Pancreas (tissue), 10 donors: ENCODE measurements around the gene HEATR9. TPM values are rescaled to one million over a fixed set of nuclear protein-coding genes. Genes with fewer than 3 reads are reported as not detected.

Experiments
- ATAC-seq, 4 donors: fragments of 200-7000 bp; cut with Tn5 transposase; one replicate each; pipeline versions ENCODE4 v1.8.0 to v1.9.1; 2020; ENCODE audit warnings: mild to moderate bottlenecking in 4 of 4, moderate library complexity in 4 of 4
- DNase-seq, 6 donors: peaks; one replicate each; pipeline ENCODE4 v3.0.0-alpha.2; 2020
- FAIRE-seq: peaks from 2 replicates; lab custom pipeline; 2012; peaks lifted over from hg19 to GRCh38; lab: Jason Lieb, UNC
- H3K27ac ChIP-seq, 4 donors: fragments of 200-600 bp; sonication (generic); 1 replicate in 3 of 4; 2 replicates in 1 of 4; pipeline versions ENCODE4 v1.5.0 to v1.8.0; 2020
- H3K27me3 ChIP-seq, 4 donors: fragments of 200-600 bp; one replicate each; pipeline ENCODE4 v1.8.0; 2021
- H3K36me3 ChIP-seq, 3 donors: fragments of 200-600 bp; sonication (generic) in 1 of 3; one replicate each; pipeline versions ENCODE4 v1.5.0 to v1.8.0; 2020 to 2021
- H3K4me1 ChIP-seq, 3 donors: fragments of 200-600 bp; one replicate each; pipeline ENCODE4 v1.8.0; 2021
- H3K4me3 ChIP-seq, 4 donors: fragments of 200-600 bp; sonication (generic) in 2 of 4; one replicate each; pipeline versions ENCODE4 v1.5.0 to v1.8.0; 2020 to 2021
- H3K9me3 ChIP-seq, 4 donors: fragments of 200-600 bp; one replicate each; pipeline ENCODE4 v1.8.0; 2021
- CTCF ChIP-seq, 4 donors: fragments of 200-600 bp; sonication (generic) in 3 of 4; IDR thresholded peaks; one replicate each; pipeline versions ENCODE4 v1.5.0 to v1.8.0; 2021; ENCODE audit warnings: antibody characterized with exemption in 4 of 4
- WGBS, 2 donors: extraction: QIAGEN DNeasy Blood & Tissue Kit; methylation state at CpG; one replicate each; pipeline ENCODE4 v1.1.7; 2013; 5-methylcytosine and 5-hydroxymethylcytosine counted together
- intact Hi-C, 3 donors: fragments of 100-400 bp; cut with DNase I; formaldehyde crosslinking; loops; one replicate each; pipeline versions ENCODE4 v1.11.1 to v1.14.2; 2022
- polyA plus RNA-seq, 2 donors: library from polyadenylated mRNA; stranded (reverse); fragments of 200-250 nt; gene quantifications; one replicate each; pipeline ENCODE4 v1.2.3, GENCODE V29; 2013
- total RNA-seq, 6 donors: library from RNA; stranded (reverse); fragmentation: NEBNext Ultra II Directional in 4 of 6; extraction: Animal tissue kit (Norgen Biotek cat#: 25700) in 4 of 6; gene quantifications; one replicate each; pipeline versions ENCODE4 v1.2.1 to v1.2.4, GENCODE V29; 2021 to 2023
- donor health status: healthy with polysubstance abuse.
- donor health status: DM: no; HTN: no; CAD: no; lungs with moderate emphysema.
- donor health status: DM: no; HTN: no; CAD: no.
- donor health status: control.
- donor health status: control.
- donor health status: Bipolar disorder and iron deficiency.
- donor health status: DM: yes; HTN: yes; CAD: no.
- donor health status: DM: no; HTN: no; CAD: no.
- donor health status: DM: no; HTN: no; CAD: no.
- donor health status: DM: yes; HTN: yes; CAD: no.

Gene HEATR9
- total and polyA plus RNA-seq, 8 donors: not detected

GRCh38 chr17:35877345-35878029 lies 8.8 kb upstream of the HEATR9 start:
- H3K9me3 ChIP-seq: no peaks in the 10 kb centered on the region
- no peak overlapping the region for H3K27ac ChIP-seq
- no peak overlapping the region for H3K4me3 ChIP-seq
- no peaks in the 10 kb centered on the region for H3K4me1 ChIP-seq
- ATAC-seq (no peak), FAIRE-seq (no peak), DNase-seq (no peak)
- H3K36me3 ChIP-seq: no peaks in the 10 kb centered on the region
- TF ChIP-seq CTCF (IDR thresholded peaks at IDR 0.05): no peak
- intact Hi-C loops: no loop called here
- no peaks in the 10 kb centered on the region for H3K27me3 ChIP-seq

GRCh38 chr17:35876534-35876933 lies 7.8 kb upstream of the HEATR9 start:
- H3K4me3 ChIP-seq: no peak overlapping the region
- DNase-seq (no peak), FAIRE-seq (no peak), ATAC-seq (no peak)
- H3K36me3 ChIP-seq: no peaks in the 10 kb centered on the region
- WGBS, 2 donors: 80 to 93% methylated on average over 3 of the region's 3 CpGs
- no peak overlapping the region for H3K27ac ChIP-seq
- TF ChIP-seq CTCF (IDR thresholded peaks at IDR 0.05): no peak
- H3K27me3 ChIP-seq: no peaks in the 10 kb centered on the region
- H3K9me3 ChIP-seq: no peaks in the 10 kb centered on the region
- intact Hi-C loops: no loop called here
- no peaks in the 10 kb centered on the region for H3K4me1 ChIP-seq

GRCh38 chr17:35875800-35876139 lies 7.1 kb upstream of the HEATR9 start:
- no peak for DNase-seq
- no peak for ATAC-seq
- Histone ChIP-seq H3K4me1 (no peaks in the 10 kb centered on the region), H3K27me3 (no peaks in the 10 kb centered on the region), H3K4me3 (no peak overlapping the region), H3K27ac (no peak overlapping the region), H3K9me3 (no peaks in the 10 kb centered on the region), H3K36me3 (no peaks in the 10 kb centered on the region)
- intact Hi-C loops: no loop called here
- TF ChIP-seq CTCF (IDR thresholded peaks at IDR 0.05): no peak
- no peak for FAIRE-seq
- 76 to 78% methylated on average over 3 of the region's 3 CpGs for WGBS, 2 donors

GRCh38 chr17:35875072-35875799 lies 6.5 kb upstream of the HEATR9 start:
- intact Hi-C loops: no loop called here
- Histone ChIP-seq H3K4me1 (no peaks in the 10 kb centered on the region), H3K36me3 (no peaks in the 10 kb centered on the region), H3K9me3 (no peaks in the 10 kb centered on the region), H3K27me3 (no peaks in the 10 kb centered on the region), H3K27ac (no peak overlapping the region), H3K4me3 (no peak overlapping the region)
- WGBS, 2 donors: 66 to 79% methylated on average over 5 of the region's 5 CpGs
- FAIRE-seq (no peak), ATAC-seq (no peak), DNase-seq (no peak)
- TF ChIP-seq CTCF (IDR thresholded peaks at IDR 0.05): no peak
